NT2/D1 (cell line): ENCODE results near the gene SRGAP3.

Experiments used
- SUZ12 ChIP-seq: IDR thresholded peaks from 2 replicates; pipeline ENCODE4 v1.6.1; 2011; ENCODE audit not compliant: insufficient read length, insufficient read depth; ENCODE audit errors: extremely low read depth
- YY1 ChIP-seq: IDR thresholded peaks from 2 replicates; pipeline ENCODE4 v1.6.1; 2011; ENCODE audit not compliant: insufficient read length, insufficient read depth

DNA sequence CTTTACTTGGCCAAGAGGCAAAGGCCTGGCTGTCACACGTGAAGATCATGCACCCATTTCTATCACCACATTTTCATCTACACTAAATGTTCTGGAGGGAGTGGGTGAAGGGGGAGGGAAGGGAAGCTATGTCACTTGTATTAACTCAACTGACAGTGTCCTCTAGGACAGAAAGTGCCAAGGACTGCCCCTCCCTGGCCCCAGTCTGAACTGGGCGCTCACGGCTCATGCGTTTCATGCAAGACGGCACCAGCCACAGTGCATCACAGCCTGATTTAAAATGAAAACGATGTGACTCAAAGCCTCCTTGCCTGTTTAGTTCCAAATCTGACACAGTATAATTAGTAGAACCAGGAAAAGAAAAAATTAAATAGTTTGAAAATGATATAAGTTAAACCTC lies 265.4 kb downstream of the SRGAP3 start:
- TF ChIP-seq YY1: no peak
- no peak for TF ChIP-seq SUZ12
